ENCODE measurements around the gene TOR1AIP2.

GRCh38 chr1:179873438-179873851, 4.2 kb downstream of the TOR1AIP2 start:
- no peak for TF ChIP-seq SP1 (IDR thresholded peaks at IDR 0.05)
- TF ChIP-seq FOXK2 (IDR thresholded peaks at IDR 0.05): no peak
- TF ChIP-seq ZNF384 (IDR thresholded peaks at IDR 0.05): no peak
- TF ChIP-seq FOXM1 (IDR thresholded peaks at IDR 0.05; ENCODE audit: borderline replicate concordance): no peak
- no peak for TF ChIP-seq NFRKB (IDR thresholded peaks at IDR 0.05)
- no peak for TF ChIP-seq PKNOX1 (IDR thresholded peaks at IDR 0.05)
- no peak for TF ChIP-seq SUZ12 (IDR thresholded peaks at IDR 0.05)
- TF ChIP-seq CTBP1 (IDR thresholded peaks at IDR 0.05; ENCODE audit: borderline replicate concordance): no peak
- no peak for TF ChIP-seq BHLHE40 (IDR thresholded peaks at IDR 0.05; ENCODE audit: borderline replicate concordance)
- no peak for TF ChIP-seq L3MBTL2 (conservative IDR thresholded peaks at IDR 0.05)
- no peak for TF ChIP-seq ARNT (IDR thresholded peaks at IDR 0.05)
